A549 (cell line): Measurements from ENCODE around the gene GUF1. TPM values are rescaled to one million over a fixed set of nuclear protein-coding genes. Genes with fewer than 3 reads are reported as not detected.

Experiments
- ATAC-seq, 2 experiments: fragments of 200-7000 bp in 1 of 2; fragments of >200 bp in 1 of 2; cut with Nextera tagmentation in 1 of 2; cut with Tn5 transposase in 1 of 2; 3 replicates each; pipeline versions ENCODE4 v1.8.0 to v1.9.1; 2018 to 2020; ENCODE audit warnings: mild to moderate bottlenecking in 1 of 2, moderate library complexity in 1 of 2
- CTCF ChIA-PET: fragments of 300-600 bp; sonication (Branson Sonifier 250); formaldehyde crosslinking; extraction: SDS; loops from one replicate; lab custom pipeline; 2021; ENCODE audit warnings: antibody characterized with exemption, inconsistent platforms; lab: Yijun Ruan, JAX
- POLR2A ChIA-PET: fragments of 350-600 bp; formaldehyde crosslinking; extraction: SDS; loops from one replicate; lab custom pipeline; 2021; ENCODE audit warnings: antibody characterized with exemption, inconsistent platforms; lab: Yijun Ruan, JAX
- DNase-seq, 2 experiments: peaks; one replicate each; pipeline versions ENCODE4 v3.0.0 to v3.0.0-alpha.2; 2011 to 2016; ENCODE audit warnings: low read depth in 1 of 2, low spot score in 1 of 2
- FAIRE-seq: peaks from 2 replicates; lab custom pipeline; 2011; peaks lifted over from hg19 to GRCh38; lab: Jason Lieb, UNC
- H3K27ac ChIP-seq, 2 experiments: fragments of >200 bp; sonication (Bioruptor Twin); formaldehyde crosslinking; 3 replicates each; pipeline ENCODE4 v1.5.1; 2016 to 2017
- H3K4me1 ChIP-seq: fragments of >200 bp; sonication (Bioruptor Twin); formaldehyde crosslinking; 3 replicates; pipeline ENCODE4 v1.6.1; 2016
- H3K4me2 ChIP-seq: fragments of >200 bp; sonication (Bioruptor Twin); formaldehyde crosslinking; 3 replicates; pipeline ENCODE4 v1.6.1; 2016
- H3K4me3 ChIP-seq: fragments of >200 bp; sonication (Bioruptor Twin); formaldehyde crosslinking; 3 replicates; pipeline ENCODE4 v1.5.1; 2016
- H3K9me3 ChIP-seq: fragments of >200 bp; sonication (Bioruptor Twin); formaldehyde crosslinking; 3 replicates; pipeline ENCODE4 v1.6.1; 2016
- BHLHE40 ChIP-seq: IDR thresholded peaks from 2 replicates; pipeline ENCODE4 v1.6.1; 2012; ENCODE audit warnings: low read depth, low read length, inconsistent platforms
- CHD4 ChIP-seq: fragments of 200-600 bp; sonication (generic); IDR thresholded peaks from 2 replicates; pipeline ENCODE4 v1.6.1; 2016; ENCODE audit warnings: antibody characterized with exemption, mild to moderate bottlenecking, borderline replicate concordance
- JUN ChIP-seq, 2 experiments: fragments of >200 bp; sonication (Bioruptor Twin); formaldehyde crosslinking; IDR thresholded peaks; 2 replicates in 1 of 2; 3 replicates in 1 of 2; pipeline ENCODE4 v1.6.1; 2016 to 2017
- NFE2L2 ChIP-seq: fragments of 150-350 bp; conservative IDR thresholded peaks from 2 replicates; pipeline ENCODE4 v1.6.1; 2014; ENCODE audit warnings: low read length
- PHF8 ChIP-seq: fragments of 200-600 bp; sonication (generic); IDR thresholded peaks from 2 replicates; pipeline ENCODE4 v1.6.1; 2016; ENCODE audit warnings: low read depth, mild to moderate bottlenecking, antibody characterized with exemption, moderate library complexity, borderline replicate concordance
- POLR2A ChIP-seq: IDR thresholded peaks from 2 replicates; pipeline ENCODE4 v1.6.1; 2012; ENCODE audit warnings: mild to moderate bottlenecking, low read length
- RAD21 ChIP-seq, 2 experiments: fragments of >200 bp in 1 of 2; sonication (Bioruptor Twin) in 1 of 2; formaldehyde crosslinking in 1 of 2; IDR thresholded peaks in 1 of 2; conservative IDR thresholded peaks in 1 of 2; 2 replicates in 1 of 2; 3 replicates in 1 of 2; pipeline ENCODE4 v1.6.1; 2012 to 2018; ENCODE audit warnings: inconsistent platforms in 1 of 2
- SMC3 ChIP-seq: fragments of >200 bp; sonication (Bioruptor Twin); formaldehyde crosslinking; IDR thresholded peaks from 3 replicates; pipeline ENCODE4 v1.6.1; 2018; ENCODE audit warnings: inconsistent platforms
- WGBS: methylation state at CpG from one replicate; pipeline ENCODE4 v1.1.6; 2017; ENCODE audit errors: missing lambda C conversion rate; 5-methylcytosine and 5-hydroxymethylcytosine counted together
- polyA minus RNA-seq: library from RNA; depleted of rRNA, polyadenylated mRNA; stranded (reverse); fragments of >200 nt; gene quantifications from 2 replicates; pipeline ENCODE4 v1.2.3, GENCODE V29; 2011; rRNA and poly(A)+ RNA removed
- polyA plus RNA-seq, 4 experiments: library from polyadenylated mRNA; depleted of rRNA in 3 of 4; stranded (reverse); fragments of >200 nt; fragmentation: RNase III in 1 of 4; extraction: RNeasy Plus Mini Kit Qiagen cat#74134 plus additional on column Dnase treatment in 1 of 4; gene quantifications; 2 replicates in 3 of 4; 3 replicates in 1 of 4; pipeline ENCODE4 v1.2.3, GENCODE V29; 2011 to 2017
- TF ChIP-seq, protein P1 (sequence below): fragments of >200 bp; sonication (Bioruptor Twin); formaldehyde crosslinking; IDR thresholded peaks from 3 replicates; pipeline ENCODE4 v1.6.1; 2016
- TF ChIP-seq, protein P2 (sequence below): fragments of 450-650 bp; IDR thresholded peaks from 2 replicates; pipeline ENCODE4 v1.6.1; 2014; ENCODE audit warnings: antibody characterized with exemption
- TF ChIP-seq, protein P3 (sequence below): IDR thresholded peaks from 2 replicates; pipeline ENCODE4 v1.6.1; 2012
- TF ChIP-seq, protein P4 (sequence below): fragments of 200-600 bp; sonication (generic); IDR thresholded peaks from 2 replicates; pipeline ENCODE4 v1.6.1; 2016; ENCODE audit warnings: antibody characterized with exemption, mild to moderate bottlenecking, moderate library complexity
- TF ChIP-seq, protein P5 (sequence below): fragments of >200 bp; sonication (Bioruptor Twin); formaldehyde crosslinking; IDR thresholded peaks from 3 replicates; pipeline ENCODE4 v1.5.1; 2016

GUF1 gene, protein sequence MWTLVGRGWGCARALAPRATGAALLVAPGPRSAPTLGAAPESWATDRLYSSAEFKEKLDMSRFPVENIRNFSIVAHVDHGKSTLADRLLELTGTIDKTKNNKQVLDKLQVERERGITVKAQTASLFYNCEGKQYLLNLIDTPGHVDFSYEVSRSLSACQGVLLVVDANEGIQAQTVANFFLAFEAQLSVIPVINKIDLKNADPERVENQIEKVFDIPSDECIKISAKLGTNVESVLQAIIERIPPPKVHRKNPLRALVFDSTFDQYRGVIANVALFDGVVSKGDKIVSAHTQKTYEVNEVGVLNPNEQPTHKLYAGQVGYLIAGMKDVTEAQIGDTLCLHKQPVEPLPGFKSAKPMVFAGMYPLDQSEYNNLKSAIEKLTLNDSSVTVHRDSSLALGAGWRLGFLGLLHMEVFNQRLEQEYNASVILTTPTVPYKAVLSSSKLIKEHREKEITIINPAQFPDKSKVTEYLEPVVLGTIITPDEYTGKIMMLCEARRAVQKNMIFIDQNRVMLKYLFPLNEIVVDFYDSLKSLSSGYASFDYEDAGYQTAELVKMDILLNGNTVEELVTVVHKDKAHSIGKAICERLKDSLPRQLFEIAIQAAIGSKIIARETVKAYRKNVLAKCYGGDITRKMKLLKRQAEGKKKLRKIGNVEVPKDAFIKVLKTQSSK
- 15.5 and 23.5 TPM in 2 replicates for polyA plus RNA-seq (2011; rRNA removed)
- polyA plus RNA-seq (2012; cell fraction: cytosol; rRNA removed), result 4.5 and 5.0 TPM in 2 replicates
- polyA plus RNA-seq (2012; cell fraction: nucleus; rRNA removed), result 3.8 and 5.6 TPM in 2 replicates
- polyA plus RNA-seq (2017; fragmentation: RNase III; extraction: RNeasy Plus Mini Kit Qiagen cat#74134 plus additional on column Dnase treatment), result 9.9 to 11.2 TPM (median 10.7 TPM) in 3 replicates
- polyA minus RNA-seq, result 9.0 and 11.0 TPM in 2 replicates

DNA sequence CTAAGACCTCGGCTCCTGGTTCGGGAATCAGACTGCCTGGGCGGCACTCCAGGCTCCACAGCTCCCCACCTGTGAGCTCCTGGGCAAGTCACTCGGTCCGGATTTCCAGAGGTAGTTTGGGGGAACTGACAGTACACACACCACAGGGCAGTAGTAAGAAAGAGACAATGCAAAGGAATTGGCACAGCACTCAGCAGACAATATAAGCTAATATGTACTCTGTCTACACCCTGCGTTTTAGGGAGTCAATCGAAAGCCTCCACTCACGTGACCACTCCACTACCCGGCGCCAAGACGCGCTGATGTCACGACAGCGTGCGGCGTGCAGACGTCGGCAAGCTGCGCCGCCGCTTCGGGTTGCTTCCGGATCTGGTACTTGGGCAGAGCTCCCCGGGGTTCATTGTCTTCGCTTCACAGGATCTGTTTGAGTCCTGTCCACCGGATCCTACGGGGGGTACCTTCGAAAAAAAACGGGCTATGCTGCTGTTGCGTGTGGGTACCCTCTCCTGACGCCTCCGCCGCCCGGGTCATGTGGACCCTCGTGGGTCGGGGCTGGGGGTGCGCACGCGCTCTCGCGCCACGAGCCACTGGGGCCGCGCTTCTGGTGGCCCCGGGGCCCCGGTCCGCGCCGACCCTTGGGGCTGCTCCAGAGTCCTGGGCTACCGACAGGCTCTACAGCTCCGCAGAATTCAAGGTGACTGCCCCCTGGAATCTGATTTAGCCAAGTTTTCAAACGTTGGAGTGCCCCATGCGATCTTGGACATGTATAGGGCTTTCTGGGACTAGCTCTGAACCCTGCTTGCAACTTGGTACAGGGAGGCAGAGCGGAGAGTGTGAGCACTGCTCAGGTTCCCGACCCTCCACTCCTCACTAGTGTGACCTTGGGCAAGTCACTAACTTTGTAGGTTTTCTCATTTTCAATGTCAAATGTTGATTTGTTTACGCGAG, at the start of gene GUF1:
Gene GUF1 (plus strand): TSS at position 327 of the 948 bp plus-strand sequence. CDS start 203 bp downstream, at position 530.
- peak; percentile 30; the same call in 1 of the 2 replicates for TF ChIP-seq BHLHE40
- TF ChIP-seq, protein P1, sequence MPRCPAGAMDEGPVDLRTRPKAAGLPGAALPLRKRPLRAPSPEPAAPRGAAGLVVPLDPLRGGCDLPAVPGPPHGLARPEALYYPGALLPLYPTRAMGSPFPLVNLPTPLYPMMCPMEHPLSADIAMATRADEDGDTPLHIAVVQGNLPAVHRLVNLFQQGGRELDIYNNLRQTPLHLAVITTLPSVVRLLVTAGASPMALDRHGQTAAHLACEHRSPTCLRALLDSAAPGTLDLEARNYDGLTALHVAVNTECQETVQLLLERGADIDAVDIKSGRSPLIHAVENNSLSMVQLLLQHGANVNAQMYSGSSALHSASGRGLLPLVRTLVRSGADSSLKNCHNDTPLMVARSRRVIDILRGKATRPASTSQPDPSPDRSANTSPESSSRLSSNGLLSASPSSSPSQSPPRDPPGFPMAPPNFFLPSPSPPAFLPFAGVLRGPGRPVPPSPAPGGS, result peak; percentile 60; the same call in 1 of the 3 replicates
- TF ChIP-seq POLR2A, result peak; percentile 61
- TF ChIP-seq, protein P2, sequence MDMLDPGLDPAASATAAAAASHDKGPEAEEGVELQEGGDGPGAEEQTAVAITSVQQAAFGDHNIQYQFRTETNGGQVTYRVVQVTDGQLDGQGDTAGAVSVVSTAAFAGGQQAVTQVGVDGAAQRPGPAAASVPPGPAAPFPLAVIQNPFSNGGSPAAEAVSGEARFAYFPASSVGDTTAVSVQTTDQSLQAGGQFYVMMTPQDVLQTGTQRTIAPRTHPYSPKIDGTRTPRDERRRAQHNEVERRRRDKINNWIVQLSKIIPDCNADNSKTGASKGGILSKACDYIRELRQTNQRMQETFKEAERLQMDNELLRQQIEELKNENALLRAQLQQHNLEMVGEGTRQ, result peak; percentile 90
- TF ChIP-seq, protein P3, sequence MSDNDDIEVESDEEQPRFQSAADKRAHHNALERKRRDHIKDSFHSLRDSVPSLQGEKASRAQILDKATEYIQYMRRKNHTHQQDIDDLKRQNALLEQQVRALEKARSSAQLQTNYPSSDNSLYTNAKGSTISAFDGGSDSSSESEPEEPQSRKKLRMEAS, result peak; percentile 66
- no peak for TF ChIP-seq NFE2L2
- peak; percentile 75; the same call in 1 of the 2 replicates for TF ChIP-seq PHF8
- TF ChIP-seq, protein P4, sequence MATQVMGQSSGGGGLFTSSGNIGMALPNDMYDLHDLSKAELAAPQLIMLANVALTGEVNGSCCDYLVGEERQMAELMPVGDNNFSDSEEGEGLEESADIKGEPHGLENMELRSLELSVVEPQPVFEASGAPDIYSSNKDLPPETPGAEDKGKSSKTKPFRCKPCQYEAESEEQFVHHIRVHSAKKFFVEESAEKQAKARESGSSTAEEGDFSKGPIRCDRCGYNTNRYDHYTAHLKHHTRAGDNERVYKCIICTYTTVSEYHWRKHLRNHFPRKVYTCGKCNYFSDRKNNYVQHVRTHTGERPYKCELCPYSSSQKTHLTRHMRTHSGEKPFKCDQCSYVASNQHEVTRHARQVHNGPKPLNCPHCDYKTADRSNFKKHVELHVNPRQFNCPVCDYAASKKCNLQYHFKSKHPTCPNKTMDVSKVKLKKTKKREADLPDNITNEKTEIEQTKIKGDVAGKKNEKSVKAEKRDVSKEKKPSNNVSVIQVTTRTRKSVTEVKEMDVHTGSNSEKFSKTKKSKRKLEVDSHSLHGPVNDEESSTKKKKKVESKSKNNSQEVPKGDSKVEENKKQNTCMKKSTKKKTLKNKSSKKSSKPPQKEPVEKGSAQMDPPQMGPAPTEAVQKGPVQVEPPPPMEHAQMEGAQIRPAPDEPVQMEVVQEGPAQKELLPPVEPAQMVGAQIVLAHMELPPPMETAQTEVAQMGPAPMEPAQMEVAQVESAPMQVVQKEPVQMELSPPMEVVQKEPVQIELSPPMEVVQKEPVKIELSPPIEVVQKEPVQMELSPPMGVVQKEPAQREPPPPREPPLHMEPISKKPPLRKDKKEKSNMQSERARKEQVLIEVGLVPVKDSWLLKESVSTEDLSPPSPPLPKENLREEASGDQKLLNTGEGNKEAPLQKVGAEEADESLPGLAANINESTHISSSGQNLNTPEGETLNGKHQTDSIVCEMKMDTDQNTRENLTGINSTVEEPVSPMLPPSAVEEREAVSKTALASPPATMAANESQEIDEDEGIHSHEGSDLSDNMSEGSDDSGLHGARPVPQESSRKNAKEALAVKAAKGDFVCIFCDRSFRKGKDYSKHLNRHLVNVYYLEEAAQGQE, result 0 out of 2 replicates have a peak, but pooled peaks have one; percentile 32
- peak; percentile 63 to 75; a peak in 3 of 5 replicates for TF ChIP-seq JUN (IDR thresholded peaks at IDR 0.05)
- no peak for TF ChIP-seq CHD4
- FAIRE-seq, result no peak
- peak; percentile 95 to 96 for ATAC-seq
- Histone ChIP-seq H3K4me3 (peak within 1 kb of the TSS; percentile 61), H3K9me3 (no peaks in the 10 kb centered on the region), H3K4me1 (peaks cover 15% of the 10 kb centered on the region), H3K27ac (peak within 1 kb of the TSS; percentile 92 to 95), H3K4me2 (peak within 1 kb of the TSS; percentile 93)
- ChIA-PET CTCF (interaction anchor here (1.0 kb wide), 2 partner anchors 10 to 12 kb away, joined by 3 read pairs; no protein-coding TSS in a partner anchor), POLR2A (interaction anchor here (0.5 to 1.5 kb wide), 5 partner anchors 10 to 230 kb away, joined by 3 to 16 read pairs (median 3); partner anchors contain the start of genes GNPDA2 and KCTD8)
- WGBS, result 2% methylated on average over 18 of the region's 57 CpGs
- DNase-seq, result peak; percentile 38 to 88

DNA sequence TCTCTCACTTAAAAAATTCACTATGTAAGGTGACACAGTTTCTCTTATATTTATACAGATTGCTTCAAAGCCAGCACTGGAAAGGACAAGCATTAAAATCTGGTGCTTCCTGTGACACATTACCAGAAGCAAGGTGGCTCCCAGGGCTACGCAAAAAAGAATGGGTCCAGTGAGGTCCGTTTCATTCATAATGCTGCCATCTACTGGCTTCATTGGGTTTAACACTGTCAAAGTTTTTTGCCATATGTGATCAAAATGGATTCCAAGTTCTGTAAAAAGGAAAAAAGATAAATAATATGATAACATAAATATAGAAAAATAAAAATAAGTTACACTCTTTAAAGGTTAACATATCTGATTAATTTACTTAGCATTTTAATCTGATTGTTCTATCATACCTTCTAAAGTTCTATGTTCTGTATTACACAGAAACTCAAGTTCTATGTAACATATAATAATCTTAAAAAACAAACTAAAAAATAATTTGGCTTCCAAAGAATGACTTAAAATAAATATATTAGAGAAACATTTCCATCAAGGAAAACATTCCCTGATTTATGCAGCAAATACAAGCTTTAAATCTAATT, 48.8 kb upstream of the GUF1 start:
- ChIA-PET POLR2A (no interaction called here), CTCF (interaction anchor here (1.0 to 1.1 kb wide), 2 partner anchors 11 to 181 kb away, joined by 3 to 4 read pairs; partner anchors contain the start of gene KCTD8)
- Histone ChIP-seq H3K27ac (no peak overlapping the region), H3K4me3 (no peak overlapping the region), H3K9me3 (no peaks in the 10 kb centered on the region), H3K4me2 (no peak overlapping the region), H3K4me1 (no peaks in the 10 kb centered on the region)
- ATAC-seq (peak; percentile 66 to 71), DNase-seq (peak; percentile 15 to 44), FAIRE-seq (no peak)
- WGBS, result 7% methylated on average over 2 of the region's 2 CpGs
- TF ChIP-seq, protein P5, sequence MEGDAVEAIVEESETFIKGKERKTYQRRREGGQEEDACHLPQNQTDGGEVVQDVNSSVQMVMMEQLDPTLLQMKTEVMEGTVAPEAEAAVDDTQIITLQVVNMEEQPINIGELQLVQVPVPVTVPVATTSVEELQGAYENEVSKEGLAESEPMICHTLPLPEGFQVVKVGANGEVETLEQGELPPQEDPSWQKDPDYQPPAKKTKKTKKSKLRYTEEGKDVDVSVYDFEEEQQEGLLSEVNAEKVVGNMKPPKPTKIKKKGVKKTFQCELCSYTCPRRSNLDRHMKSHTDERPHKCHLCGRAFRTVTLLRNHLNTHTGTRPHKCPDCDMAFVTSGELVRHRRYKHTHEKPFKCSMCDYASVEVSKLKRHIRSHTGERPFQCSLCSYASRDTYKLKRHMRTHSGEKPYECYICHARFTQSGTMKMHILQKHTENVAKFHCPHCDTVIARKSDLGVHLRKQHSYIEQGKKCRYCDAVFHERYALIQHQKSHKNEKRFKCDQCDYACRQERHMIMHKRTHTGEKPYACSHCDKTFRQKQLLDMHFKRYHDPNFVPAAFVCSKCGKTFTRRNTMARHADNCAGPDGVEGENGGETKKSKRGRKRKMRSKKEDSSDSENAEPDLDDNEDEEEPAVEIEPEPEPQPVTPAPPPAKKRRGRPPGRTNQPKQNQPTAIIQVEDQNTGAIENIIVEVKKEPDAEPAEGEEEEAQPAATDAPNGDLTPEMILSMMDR, result peak; percentile 50
- TF ChIP-seq SMC3, result peak; percentile 40; the same call in 2 of the 3 replicates
- peak; percentile 42 to 45; a peak in 4 of 5 replicates for TF ChIP-seq RAD21 (conservative IDR thresholded peaks at IDR 0.05 in 1 of 2, IDR thresholded peaks at IDR 0.05 in 1 of 2)
- TF ChIP-seq JUN (IDR thresholded peaks at IDR 0.05), result no peak
